GM06990 (cell line): ENCODE data around the gene PHACTR1.

ENCODE experiments used
- DNase-seq: peaks from one replicate; pipeline ENCODE4 v3.0.0-alpha.2; 2011; ENCODE audit not compliant: insufficient read length; ENCODE audit errors: extremely low read depth
- H3K27me3 ChIP-seq: replicated peaks from 2 replicates; pipeline ENCODE4 v1.6.0; 2011; ENCODE audit warnings: low read length; ENCODE audit not compliant: control insufficient read depth, insufficient read depth
- H3K36me3 ChIP-seq: 2 replicates; pipeline ENCODE4 v1.5.1; 2011; ENCODE audit warnings: low read length; ENCODE audit not compliant: control insufficient read depth, insufficient read depth
- H3K4me3 ChIP-seq: replicated peaks from 2 replicates; pipeline ENCODE4 v1.5.1; 2011; ENCODE audit warnings: low read depth, mild to moderate bottlenecking, control low read depth, low read length
- TF ChIP-seq, protein P1 (sequence below): IDR thresholded peaks from 2 replicates; pipeline ENCODE4 v1.5.1; 2011; ENCODE audit warnings: low read length, control low read depth, mild to moderate bottlenecking, inconsistent platforms; ENCODE audit not compliant: insufficient read depth, poor library complexity, severe bottlenecking

The PHACTR1 gene

GRCh38 chr6:13283331-13283730, 566.8 kb downstream of the PHACTR1 start:
- Histone ChIP-seq H3K27me3 (no peaks in the 10 kb centered on the region), H3K36me3 (peaks cover 37% of the 10 kb centered on the region), H3K4me3 (no peak overlapping the region)
- TF ChIP-seq, protein P1, sequence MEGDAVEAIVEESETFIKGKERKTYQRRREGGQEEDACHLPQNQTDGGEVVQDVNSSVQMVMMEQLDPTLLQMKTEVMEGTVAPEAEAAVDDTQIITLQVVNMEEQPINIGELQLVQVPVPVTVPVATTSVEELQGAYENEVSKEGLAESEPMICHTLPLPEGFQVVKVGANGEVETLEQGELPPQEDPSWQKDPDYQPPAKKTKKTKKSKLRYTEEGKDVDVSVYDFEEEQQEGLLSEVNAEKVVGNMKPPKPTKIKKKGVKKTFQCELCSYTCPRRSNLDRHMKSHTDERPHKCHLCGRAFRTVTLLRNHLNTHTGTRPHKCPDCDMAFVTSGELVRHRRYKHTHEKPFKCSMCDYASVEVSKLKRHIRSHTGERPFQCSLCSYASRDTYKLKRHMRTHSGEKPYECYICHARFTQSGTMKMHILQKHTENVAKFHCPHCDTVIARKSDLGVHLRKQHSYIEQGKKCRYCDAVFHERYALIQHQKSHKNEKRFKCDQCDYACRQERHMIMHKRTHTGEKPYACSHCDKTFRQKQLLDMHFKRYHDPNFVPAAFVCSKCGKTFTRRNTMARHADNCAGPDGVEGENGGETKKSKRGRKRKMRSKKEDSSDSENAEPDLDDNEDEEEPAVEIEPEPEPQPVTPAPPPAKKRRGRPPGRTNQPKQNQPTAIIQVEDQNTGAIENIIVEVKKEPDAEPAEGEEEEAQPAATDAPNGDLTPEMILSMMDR: no peak
- DNase-seq: no peak

DNA sequence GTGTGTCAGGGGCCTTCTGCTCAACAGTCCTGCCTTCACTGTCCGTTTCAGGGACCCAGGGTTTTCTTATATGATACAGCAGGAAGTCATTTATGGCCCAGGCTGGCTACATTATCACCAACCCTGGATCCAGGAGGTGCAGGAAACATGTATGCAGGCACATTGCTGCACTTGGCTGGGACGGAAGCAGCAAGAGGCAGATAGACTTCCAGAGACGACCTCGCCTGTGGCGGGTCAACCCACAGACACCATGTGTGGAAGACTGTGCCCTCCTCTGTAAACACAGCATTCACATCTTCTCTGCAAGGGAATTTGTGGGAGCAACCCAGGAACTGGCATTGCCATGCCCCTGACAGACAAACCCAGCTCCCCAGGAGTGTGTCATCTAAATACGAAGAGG, 568.1 kb downstream of the PHACTR1 start:
- H3K36me3 ChIP-seq: peaks cover 40% of the 10 kb centered on the region
- H3K4me3 ChIP-seq: no peak overlapping the region
- no peaks in the 10 kb centered on the region for H3K27me3 ChIP-seq
- DNase-seq: no peak
- TF ChIP-seq, protein P1: no peak

- Histone ChIP-seq H3K36me3 (peaks cover 39% of the 10 kb centered on the region), H3K27me3 (no peaks in the 10 kb centered on the region), H3K4me3 (no peak overlapping the region)
- TF ChIP-seq, protein P1: no peak
- no peak for DNase-seq
These were observed 569.1 kb downstream of the PHACTR1 start for GRCh38 chr6:13285705-13286104.

GRCh38 chr6:13286181-13286580, 569.6 kb downstream of the PHACTR1 start:
- Histone ChIP-seq H3K4me3 (no peak overlapping the region), H3K27me3 (no peaks in the 10 kb centered on the region), H3K36me3 (peaks cover 35% of the 10 kb centered on the region)
- TF ChIP-seq, protein P1: no peak
- DNase-seq: no peak

DNA sequence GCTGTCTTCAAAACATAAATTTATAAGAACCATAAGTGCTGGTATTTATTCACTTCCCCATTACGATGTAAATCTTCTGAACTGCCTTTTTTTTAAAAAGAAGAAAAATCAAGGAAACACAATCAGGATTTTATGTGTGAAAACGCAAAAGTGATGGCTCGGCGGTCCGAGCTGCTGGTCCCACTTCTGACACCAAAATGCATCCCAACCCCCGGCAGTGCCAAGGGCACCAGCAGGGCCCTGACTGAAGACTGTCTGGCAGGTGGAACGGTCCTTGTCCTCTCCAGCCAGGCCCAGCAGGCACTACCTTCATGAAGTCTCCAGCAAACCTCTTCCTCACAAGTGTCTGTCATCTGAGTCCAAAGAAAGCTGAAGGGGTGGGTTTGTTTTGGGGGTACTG, 570.5 kb downstream of the PHACTR1 start:
- Histone ChIP-seq H3K36me3 (peaks cover 34% of the 10 kb centered on the region), H3K4me3 (no peak overlapping the region), H3K27me3 (no peaks in the 10 kb centered on the region)
- TF ChIP-seq, protein P1: no peak
- no peak for DNase-seq

DNA sequence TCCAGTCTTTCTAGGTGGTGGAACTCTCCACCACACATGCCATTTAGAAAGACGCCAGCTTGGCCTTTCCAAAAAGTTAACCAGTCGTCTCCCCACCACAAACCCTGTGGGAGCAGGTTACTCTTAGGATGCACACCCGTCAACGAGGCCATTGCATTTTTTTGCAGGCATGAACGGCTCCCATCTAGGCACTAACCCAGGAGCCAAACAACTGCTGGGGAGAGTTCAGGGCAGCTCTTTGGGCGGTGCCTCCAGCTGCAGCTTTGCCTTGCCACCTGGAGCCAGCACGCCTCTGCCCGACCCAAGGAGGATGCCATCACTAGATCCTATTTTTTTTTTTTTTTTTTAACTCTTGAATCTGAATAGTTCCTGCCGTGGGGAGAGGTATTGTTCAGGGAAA, 571.9 kb downstream of the PHACTR1 start:
- no peaks in the 10 kb centered on the region for H3K27me3 ChIP-seq
- TF ChIP-seq, protein P1: no peak
- H3K36me3 ChIP-seq: peaks cover 30% of the 10 kb centered on the region
- no peak overlapping the region for H3K4me3 ChIP-seq
- no peak for DNase-seq
